Measurements from ENCODE around the gene IDUA. TPM values are rescaled to one million over a fixed set of nuclear protein-coding genes. Genes with fewer than 3 reads are reported as not detected.

The IDUA gene
- total RNA-seq, 2 donors from 2014 or later, result 8.9 to 10.2 TPM

DNA sequence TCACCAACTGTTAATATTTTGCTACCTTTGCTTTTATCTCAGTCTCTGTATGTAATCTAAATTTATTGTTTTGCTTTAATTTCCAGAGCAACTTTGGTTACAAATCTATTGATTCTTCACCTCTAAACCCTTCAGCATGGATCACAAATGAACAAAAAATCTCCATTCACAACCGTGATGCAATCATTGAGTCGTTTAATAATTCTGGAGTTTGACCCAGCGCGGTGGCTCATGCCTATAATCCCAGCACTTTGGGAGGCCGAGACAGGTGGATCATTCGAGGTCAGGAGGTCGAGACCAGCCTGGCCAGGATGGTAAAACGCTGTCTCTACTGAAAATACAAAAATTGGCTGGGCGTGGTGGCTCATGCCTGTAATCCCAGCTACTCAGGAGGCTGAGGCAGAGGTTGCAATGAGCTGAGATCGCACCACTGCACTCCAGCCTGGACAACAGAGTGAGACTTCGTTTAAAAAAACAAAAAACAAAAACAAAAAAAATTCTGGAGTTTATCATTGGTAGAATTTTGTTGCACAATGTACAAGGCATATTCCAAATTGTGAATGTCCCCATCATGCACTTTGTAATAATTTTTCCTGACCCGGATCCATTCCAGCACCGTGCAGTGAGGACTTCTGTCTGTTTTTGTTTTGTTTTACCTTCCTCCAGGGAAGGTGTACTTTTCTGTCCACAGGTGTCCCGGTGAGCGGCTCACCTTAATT, 2.3 kb upstream of the IDUA start:
- peaks cover 0 to 24% of the 10 kb centered on the region in 2 donors for H3K4me1 ChIP-seq
- H3K27me3 ChIP-seq, result no peaks in the 10 kb centered on the region
- H3K4me3 ChIP-seq, result peak overlapping the region in 1 of 2 donors; percentile 19
- no peak for DNase-seq (ENCODE audit: low spot score)
- H3K27ac ChIP-seq, result no peak overlapping the region
- H3K9me3 ChIP-seq, result no peaks in the 10 kb centered on the region
- H3K36me3 ChIP-seq, result no peaks in the 10 kb centered on the region
- TF ChIP-seq, protein P1, sequence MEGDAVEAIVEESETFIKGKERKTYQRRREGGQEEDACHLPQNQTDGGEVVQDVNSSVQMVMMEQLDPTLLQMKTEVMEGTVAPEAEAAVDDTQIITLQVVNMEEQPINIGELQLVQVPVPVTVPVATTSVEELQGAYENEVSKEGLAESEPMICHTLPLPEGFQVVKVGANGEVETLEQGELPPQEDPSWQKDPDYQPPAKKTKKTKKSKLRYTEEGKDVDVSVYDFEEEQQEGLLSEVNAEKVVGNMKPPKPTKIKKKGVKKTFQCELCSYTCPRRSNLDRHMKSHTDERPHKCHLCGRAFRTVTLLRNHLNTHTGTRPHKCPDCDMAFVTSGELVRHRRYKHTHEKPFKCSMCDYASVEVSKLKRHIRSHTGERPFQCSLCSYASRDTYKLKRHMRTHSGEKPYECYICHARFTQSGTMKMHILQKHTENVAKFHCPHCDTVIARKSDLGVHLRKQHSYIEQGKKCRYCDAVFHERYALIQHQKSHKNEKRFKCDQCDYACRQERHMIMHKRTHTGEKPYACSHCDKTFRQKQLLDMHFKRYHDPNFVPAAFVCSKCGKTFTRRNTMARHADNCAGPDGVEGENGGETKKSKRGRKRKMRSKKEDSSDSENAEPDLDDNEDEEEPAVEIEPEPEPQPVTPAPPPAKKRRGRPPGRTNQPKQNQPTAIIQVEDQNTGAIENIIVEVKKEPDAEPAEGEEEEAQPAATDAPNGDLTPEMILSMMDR (IDR thresholded peaks at IDR 0.05), result no peak

DNA sequence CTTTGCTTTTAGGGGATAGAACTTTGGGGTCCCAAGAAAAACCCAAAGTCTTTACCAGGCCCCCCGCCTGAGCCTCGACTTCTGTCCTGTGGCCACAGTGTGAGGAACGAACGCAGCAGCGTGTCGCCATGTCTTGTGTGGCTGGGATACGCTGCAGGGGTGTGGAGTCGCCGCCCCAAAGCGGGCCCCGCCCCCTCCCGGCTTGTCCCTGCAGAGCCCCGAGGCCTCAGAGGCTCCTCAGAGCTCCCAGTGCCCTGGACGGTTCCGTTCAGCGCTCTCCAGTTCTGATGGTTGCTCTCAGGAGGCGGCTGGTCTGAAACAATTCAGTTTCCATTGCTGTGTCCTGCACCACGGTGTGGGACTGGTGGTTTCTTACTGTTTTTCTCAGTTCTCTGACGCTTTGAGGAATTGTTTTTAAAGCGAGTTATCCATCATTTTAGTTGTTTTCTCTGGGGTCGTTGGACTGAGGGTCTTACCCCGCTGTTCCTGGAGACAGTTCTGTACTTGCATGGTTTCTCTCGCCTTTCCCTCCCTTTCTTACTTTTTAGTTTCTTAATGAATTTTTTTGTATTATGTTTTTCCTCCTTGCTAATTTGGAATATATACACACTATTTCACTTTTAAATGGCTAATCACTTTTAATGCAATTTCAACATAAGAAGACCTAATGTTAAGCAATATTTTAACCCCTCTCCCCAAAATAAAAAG, 1.6 kb upstream of the IDUA start:
- TF ChIP-seq, protein P1 (IDR thresholded peaks at IDR 0.05), result peak in 1 of 2 donors; percentile 15
- H3K4me1 ChIP-seq, result peaks cover 0 to 24% of the 10 kb centered on the region in 2 donors
- H3K27me3 ChIP-seq, result no peaks in the 10 kb centered on the region
- no peaks in the 10 kb centered on the region for H3K9me3 ChIP-seq
- H3K4me3 ChIP-seq, result peak overlapping the region in 1 of 2 donors; percentile 19
- no peak overlapping the region for H3K27ac ChIP-seq
- no peaks in the 10 kb centered on the region for H3K36me3 ChIP-seq
- peak; percentile 76 for DNase-seq (ENCODE audit: low spot score)

DNA sequence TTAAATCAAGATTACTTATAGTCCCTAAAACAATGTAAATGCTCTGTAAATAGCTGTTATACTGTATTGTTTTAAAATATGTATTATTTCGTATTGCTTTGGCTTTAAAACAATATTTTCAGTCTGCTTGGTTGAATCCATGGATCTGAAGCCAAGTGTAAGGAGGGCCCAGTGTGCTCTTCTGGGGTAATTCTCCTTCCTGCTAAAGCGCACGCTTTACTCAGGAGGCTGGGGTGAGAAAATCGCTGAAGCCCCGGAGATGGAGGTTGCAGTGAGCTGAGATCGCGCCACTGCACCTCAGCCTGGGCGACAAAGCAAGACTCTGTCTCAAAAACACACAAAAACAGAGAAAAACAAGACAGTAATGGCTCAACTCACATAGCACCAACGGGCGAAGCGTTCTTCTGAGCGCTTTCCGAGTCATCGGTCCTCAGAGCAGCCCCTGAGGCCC, 391 bp upstream of the IDUA start:
- Histone ChIP-seq H3K27ac (peak overlapping the region; percentile 55 to 57), H3K36me3 (no peaks in the 10 kb centered on the region), H3K27me3 (no peaks in the 10 kb centered on the region), H3K9me3 (no peaks in the 10 kb centered on the region), H3K4me3 (peak overlapping the region; percentile 48 to 74), H3K4me1 (peaks cover 0 to 24% of the 10 kb centered on the region in 2 donors)
- DNase-seq (ENCODE audit: low spot score), result no peak
- TF ChIP-seq, protein P1 (IDR thresholded peaks at IDR 0.05), result no peak

DNA sequence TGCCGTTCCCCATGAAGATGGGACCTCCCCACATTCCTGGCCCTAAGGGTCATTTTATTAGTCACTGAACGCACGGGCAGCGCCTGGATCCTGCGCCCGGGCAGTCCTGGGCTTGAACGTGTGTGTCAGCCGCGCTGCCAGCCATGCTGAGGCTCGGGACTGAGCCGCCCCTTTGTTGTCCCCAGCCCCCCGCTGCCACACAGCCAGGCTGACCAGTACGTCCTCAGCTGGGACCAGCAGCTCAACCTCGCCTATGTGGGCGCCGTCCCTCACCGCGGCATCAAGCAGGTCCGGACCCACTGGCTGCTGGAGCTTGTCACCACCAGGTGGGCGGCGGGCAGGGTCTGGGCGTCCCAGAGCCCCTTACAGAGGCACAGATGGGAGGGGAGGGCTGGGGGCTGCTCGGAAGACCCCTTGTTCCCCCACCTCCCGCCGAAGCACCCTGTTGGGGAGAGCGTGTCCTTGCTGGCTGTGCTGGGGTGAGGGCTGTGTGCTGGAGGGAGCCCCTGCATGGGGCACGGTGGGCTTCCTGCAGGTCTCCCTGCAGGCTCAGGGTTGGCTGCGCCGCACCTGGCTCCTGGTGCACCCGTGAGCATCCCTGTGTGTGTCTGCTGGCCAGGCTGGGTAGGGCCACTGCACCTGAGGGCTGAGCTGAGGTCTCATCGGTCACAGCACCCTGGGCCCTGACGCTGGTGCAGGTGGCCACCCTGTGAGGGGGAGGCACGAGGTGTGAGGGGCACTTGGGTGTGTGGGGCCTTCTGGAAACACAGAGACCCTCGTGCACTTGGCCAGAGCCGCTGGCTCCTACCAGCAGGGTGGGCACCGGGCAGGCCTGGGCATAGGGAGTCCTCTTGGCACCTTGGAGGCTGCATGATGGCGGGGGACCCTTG, 1.0 kb downstream of the IDUA start:
- Histone ChIP-seq H3K4me1 (peaks cover 0 to 24% of the 10 kb centered on the region in 2 donors), H3K9me3 (no peaks in the 10 kb centered on the region), H3K27me3 (no peaks in the 10 kb centered on the region), H3K4me3 (peak overlapping the region; percentile 48 to 74), H3K27ac (peak overlapping the region in 1 of 2 donors; percentile 9), H3K36me3 (no peaks in the 10 kb centered on the region)
- DNase-seq (ENCODE audit: low spot score), result no peak
- TF ChIP-seq, protein P1 (IDR thresholded peaks at IDR 0.05), result no peak
